MCF 10A (cell line): ENCODE measurements around the gene CHKB. TPM values are rescaled to one million over a fixed set of nuclear protein-coding genes. Genes with fewer than 3 reads are reported as not detected.

Experiments used
- BruUV-seq: library from RNA; stranded (reverse); fragments of 400-500 nt; replicated peaks from 2 replicates; lab custom pipeline; 2021; lab: Mats Ljungman, UMichigan
- CTCF ChIA-PET: fragments of 300-600 bp; sonication (Branson Sonifier 250); formaldehyde crosslinking; extraction: SDS; loops from one replicate; lab custom pipeline; 2021; ENCODE audit warnings: antibody characterized with exemption, inconsistent platforms; lab: Yijun Ruan, JAX
- POLR2A ChIA-PET: fragments of 300-600, 350-650 bp; sonication (Branson Sonifier 250); formaldehyde crosslinking; extraction: SDS; loops from one replicate; lab custom pipeline; 2020; ENCODE audit warnings: antibody characterized with exemption, inconsistent platforms; lab: Yijun Ruan, JAX
- DNase-seq: peaks from one replicate; pipeline ENCODE4 v3.0.0-alpha.2; 2018; ENCODE audit not compliant: unreplicated experiment
- H3K27ac Mint-ChIP-seq: one replicate; pipeline ENCODE4 v1.8.0; 2022; ENCODE audit warnings: mild to moderate bottlenecking, low read depth, mixed read lengths; ENCODE audit not compliant: unreplicated experiment
- H3K27me3 Mint-ChIP-seq: one replicate; pipeline ENCODE4 v1.8.0; 2022; ENCODE audit warnings: mixed read lengths; ENCODE audit not compliant: insufficient read depth, unreplicated experiment
- H3K36me3 Mint-ChIP-seq: one replicate; pipeline ENCODE4 v1.8.0; 2022; ENCODE audit warnings: mild to moderate bottlenecking, moderate library complexity, mixed read lengths; ENCODE audit not compliant: insufficient read depth, unreplicated experiment
- H3K4me1 Mint-ChIP-seq: one replicate; pipeline ENCODE4 v1.8.0; 2022; ENCODE audit warnings: mixed read lengths; ENCODE audit not compliant: insufficient read depth, unreplicated experiment
- H3K4me3 Mint-ChIP-seq: one replicate; pipeline ENCODE4 v1.8.0; 2022; ENCODE audit warnings: mild to moderate bottlenecking, moderate library complexity, mixed read lengths; ENCODE audit not compliant: unreplicated experiment
- H3K9me3 Mint-ChIP-seq: one replicate; pipeline ENCODE4 v1.8.0; 2022; ENCODE audit warnings: mixed read lengths; ENCODE audit not compliant: unreplicated experiment
- intact Hi-C: fragments of 100-400 bp; cut with micrococcal nuclease; formaldehyde crosslinking; loops from 2 replicates; pipeline ENCODE4 v1.14.1; 2022
- total RNA-seq: library from RNA; stranded (reverse); gene quantifications from 2 replicates; pipeline ENCODE4 v1.2.3, GENCODE V29; 2022
- TF ChIP-seq, protein P1 (sequence below): fragments of 200-600 bp; IDR thresholded peaks from one replicate; pipeline ENCODE4 v1.8.0; 2022; ENCODE audit warnings: antibody characterized with exemption, mild to moderate bottlenecking; ENCODE audit not compliant: unreplicated experiment

The CHKB gene
- total RNA-seq, 1 experiment from 2014 or later = 60.6 TPM

DNA sequence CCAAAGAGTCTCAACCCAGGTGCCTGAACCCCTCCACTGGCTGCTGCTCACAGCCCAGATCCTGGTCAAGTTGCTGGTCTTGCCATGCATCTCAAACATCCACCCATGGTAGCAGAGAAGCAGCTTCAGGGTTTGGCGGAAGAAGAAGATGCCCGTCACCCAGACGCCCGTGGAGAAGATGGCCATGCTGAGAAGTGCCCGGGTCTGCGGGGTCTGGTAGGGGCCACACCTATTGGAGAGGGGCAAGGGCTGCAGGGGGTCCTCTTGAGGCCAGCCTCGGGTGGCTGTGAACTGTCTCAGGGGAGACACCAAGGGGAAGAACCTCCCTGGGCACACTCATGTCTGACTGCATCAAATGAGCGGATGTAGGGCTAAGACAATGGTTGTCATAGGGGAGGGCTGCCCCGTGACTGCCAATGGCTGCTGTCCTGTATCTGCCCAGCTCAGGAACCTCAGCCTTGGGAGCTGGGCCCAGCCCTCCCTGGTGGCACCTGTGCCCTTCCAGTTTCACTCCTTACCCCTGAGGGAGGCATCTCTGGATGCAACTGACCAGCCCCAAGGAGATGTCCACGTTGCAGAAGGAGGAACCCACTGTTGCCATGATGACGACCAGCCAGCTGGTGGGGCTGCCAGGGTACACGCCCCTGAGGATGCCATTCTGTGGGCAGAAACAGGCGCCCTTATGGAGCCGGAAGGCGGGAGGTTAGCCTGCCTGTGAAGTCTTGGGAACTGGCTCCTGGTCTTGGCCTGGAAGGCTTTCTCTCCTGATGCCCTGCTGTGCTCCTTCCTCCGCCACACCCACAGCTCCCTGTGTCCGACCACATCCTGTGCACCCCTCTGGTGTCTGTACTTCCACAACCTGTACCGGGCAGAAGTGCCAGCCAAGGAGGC, 5.6 kb downstream of the CHKB start:
- CTCF ChIA-PET = no interaction called here
- POLR2A ChIA-PET = interaction anchor here (0.6 to 5.4 kb wide), 2 partner anchors 13 to 283 kb away, joined by 3 to 35 read pairs; partner anchors contain the start of gene SYCE3
- H3K4me1 Mint-ChIP-seq = no peaks in the 10 kb centered on the region
- BruUV-seq = no TSS peak
- H3K4me3 Mint-ChIP-seq = no peak overlapping the region
- H3K27me3 Mint-ChIP-seq = no peaks in the 10 kb centered on the region
- H3K27ac Mint-ChIP-seq = no peak overlapping the region
- intact Hi-C loops = no loop called here
- H3K36me3 Mint-ChIP-seq = peaks cover 35% of the 10 kb centered on the region
- DNase-seq = no peak
- TF ChIP-seq, protein P1, sequence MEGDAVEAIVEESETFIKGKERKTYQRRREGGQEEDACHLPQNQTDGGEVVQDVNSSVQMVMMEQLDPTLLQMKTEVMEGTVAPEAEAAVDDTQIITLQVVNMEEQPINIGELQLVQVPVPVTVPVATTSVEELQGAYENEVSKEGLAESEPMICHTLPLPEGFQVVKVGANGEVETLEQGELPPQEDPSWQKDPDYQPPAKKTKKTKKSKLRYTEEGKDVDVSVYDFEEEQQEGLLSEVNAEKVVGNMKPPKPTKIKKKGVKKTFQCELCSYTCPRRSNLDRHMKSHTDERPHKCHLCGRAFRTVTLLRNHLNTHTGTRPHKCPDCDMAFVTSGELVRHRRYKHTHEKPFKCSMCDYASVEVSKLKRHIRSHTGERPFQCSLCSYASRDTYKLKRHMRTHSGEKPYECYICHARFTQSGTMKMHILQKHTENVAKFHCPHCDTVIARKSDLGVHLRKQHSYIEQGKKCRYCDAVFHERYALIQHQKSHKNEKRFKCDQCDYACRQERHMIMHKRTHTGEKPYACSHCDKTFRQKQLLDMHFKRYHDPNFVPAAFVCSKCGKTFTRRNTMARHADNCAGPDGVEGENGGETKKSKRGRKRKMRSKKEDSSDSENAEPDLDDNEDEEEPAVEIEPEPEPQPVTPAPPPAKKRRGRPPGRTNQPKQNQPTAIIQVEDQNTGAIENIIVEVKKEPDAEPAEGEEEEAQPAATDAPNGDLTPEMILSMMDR = no peak
- no peaks in the 10 kb centered on the region for H3K9me3 Mint-ChIP-seq

DNA sequence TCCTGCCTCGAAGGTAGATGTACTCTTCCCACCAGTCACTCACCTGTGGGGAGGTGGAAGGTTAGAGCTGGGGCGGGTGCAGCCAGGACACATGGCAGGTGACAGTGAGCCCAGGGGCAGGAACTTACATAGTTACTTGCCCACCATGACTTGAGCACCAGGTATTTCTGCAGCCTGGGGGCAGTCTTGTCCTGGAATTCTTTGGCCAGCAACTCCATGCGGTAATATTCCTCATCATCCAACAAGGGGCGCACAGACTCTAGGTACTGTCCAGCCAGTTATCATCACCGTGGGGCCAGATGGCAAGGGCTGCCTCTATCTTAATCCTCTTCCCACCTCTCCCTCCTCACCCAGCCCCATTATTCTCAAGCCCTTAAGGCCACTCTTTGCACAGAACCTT, 6.6 kb downstream of the CHKB start:
- POLR2A ChIA-PET = interaction anchor here (2.2 to 5.4 kb wide), 2 partner anchors 12 to 45 kb away, joined by 8 to 35 read pairs; partner anchors contain the start of gene SYCE3
- Mint-ChIP-seq H3K4me1 (no peaks in the 10 kb centered on the region), H3K27ac (no peak overlapping the region), H3K27me3 (no peaks in the 10 kb centered on the region), H3K36me3 (peaks cover 39% of the 10 kb centered on the region), H3K9me3 (no peaks in the 10 kb centered on the region), H3K4me3 (no peak overlapping the region)
- TF ChIP-seq, protein P1 = peak; percentile 12
- no TSS peak for BruUV-seq
- intact Hi-C loops = no loop called here
- CTCF ChIA-PET = interaction anchor here (0.6 to 2.2 kb wide), 2 partner anchors 45 to 111 kb away, joined by 3 to 13 read pairs; no protein-coding TSS in a partner anchor
- peak; percentile 62 for DNase-seq

DNA sequence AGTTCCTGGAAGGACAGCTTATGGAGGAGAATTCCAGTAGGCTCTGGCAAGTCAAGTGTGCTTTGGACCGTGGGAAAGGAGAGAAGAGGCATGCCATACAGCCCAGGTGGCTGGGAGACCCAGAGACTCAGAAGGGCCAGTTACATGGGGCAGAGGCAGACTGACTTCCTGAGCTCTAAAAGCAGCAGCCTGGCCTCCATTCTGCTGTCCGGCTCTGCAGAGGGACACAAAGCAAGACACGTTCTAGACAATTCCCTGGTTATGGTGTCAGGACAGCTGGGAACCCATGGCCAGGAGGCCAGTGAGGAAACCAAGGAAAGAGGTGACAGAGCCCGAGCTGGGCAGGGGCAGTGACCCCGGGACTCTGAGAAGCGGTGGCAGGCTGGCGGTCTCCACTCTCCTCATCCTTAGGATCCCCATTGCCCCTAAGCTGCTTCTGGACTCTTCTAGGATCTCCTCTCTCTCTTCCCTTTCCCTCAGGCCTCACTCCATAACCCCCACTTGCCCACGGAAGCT, 7.2 kb downstream of the CHKB start:
- no peak overlapping the region for H3K4me3 Mint-ChIP-seq
- peaks cover 45% of the 10 kb centered on the region for H3K36me3 Mint-ChIP-seq
- TF ChIP-seq, protein P1 = no peak
- H3K4me1 Mint-ChIP-seq = no peaks in the 10 kb centered on the region
- ChIA-PET POLR2A (interaction anchor here (0.6 to 5.4 kb wide), 5 partner anchors 9 to 68 kb away, joined by 3 to 35 read pairs (median 4); partner anchors contain the start of genes LMF2 and SYCE3), CTCF (interaction anchor here (1.1 to 2.2 kb wide), 2 partner anchors 46 to 116 kb away, joined by 4 to 13 read pairs; no protein-coding TSS in a partner anchor)
- intact Hi-C loops = no loop called here
- no peaks in the 10 kb centered on the region for H3K9me3 Mint-ChIP-seq
- H3K27me3 Mint-ChIP-seq = no peaks in the 10 kb centered on the region
- BruUV-seq = no TSS peak
- no peak overlapping the region for H3K27ac Mint-ChIP-seq
- DNase-seq = no peak

DNA sequence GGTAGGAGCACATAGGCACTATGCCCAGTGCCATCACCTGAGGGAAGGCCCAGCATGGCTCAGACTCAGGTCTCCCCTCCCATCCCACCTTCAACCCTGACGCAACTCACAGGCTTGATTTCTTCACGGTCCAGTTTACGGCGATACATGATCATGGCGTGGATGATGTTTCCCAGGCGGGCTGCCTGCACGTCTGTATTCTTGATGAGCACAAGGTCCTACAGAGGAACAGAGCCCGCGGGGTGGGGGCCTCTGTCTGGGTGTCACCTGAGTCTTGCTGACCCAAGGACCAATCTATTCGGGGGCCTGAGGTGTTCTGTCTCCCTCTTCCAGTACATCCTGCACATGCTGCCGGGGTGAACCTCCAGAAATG, 8.3 kb downstream of the CHKB start:
- CTCF ChIA-PET = interaction anchor here (0.8 to 2.2 kb wide), 4 partner anchors 11 to 117 kb away, joined by 3 to 13 read pairs (median 4); partner anchors contain the start of gene SYCE3
- intact Hi-C loops = no loop called here
- peaks cover 51% of the 10 kb centered on the region for H3K36me3 Mint-ChIP-seq
- H3K9me3 Mint-ChIP-seq = no peaks in the 10 kb centered on the region
- no TSS peak for BruUV-seq
- TF ChIP-seq, protein P1 = no peak
- no peak overlapping the region for H3K4me3 Mint-ChIP-seq
- H3K27ac Mint-ChIP-seq = no peak overlapping the region
- H3K27me3 Mint-ChIP-seq = no peaks in the 10 kb centered on the region
- no peaks in the 10 kb centered on the region for H3K4me1 Mint-ChIP-seq
- DNase-seq = no peak
- POLR2A ChIA-PET = interaction anchor here (2.2 to 5.4 kb wide), 2 partner anchors 11 to 47 kb away, joined by 8 to 35 read pairs; partner anchors contain the start of gene SYCE3
